UCSD-AML1 (cell line): ENCODE results near the gene RPS2.

Source experiments
- DNase-seq: peaks from one replicate; lab custom pipeline; 2025; ENCODE audit not compliant: unreplicated experiment; lab: John Stamatoyannopoulos, UW

RPS2 gene

DNA sequence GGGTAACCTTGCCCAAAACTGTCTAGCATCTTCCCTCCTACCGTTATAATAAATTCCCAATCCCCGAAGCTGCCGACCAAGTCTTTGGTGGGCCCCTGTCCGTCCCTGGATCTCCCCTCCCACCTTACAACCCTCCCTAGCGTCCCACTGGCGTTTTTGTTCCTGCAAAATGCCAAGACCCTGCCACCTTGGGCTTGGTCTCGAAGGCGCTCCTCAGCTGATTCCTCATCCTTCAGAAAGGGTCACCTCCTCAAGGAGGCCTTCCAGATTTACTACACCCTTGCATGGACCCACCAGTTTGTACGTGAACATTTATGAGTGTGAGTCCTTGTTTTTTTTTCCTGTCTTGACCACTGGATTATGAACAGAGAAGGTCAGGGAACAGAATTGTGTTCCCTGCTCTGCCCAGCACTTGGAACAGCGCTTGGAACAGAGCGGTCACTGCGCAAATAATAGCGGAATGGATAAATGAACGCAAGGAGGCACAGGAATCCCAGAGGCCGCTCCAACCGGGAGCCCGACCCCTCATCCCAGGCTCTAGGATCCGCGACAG is 18.4 kb upstream of the RPS2 start:
- DNase-seq = no peak

- DNase-seq = no peak
Observed at GRCh38 chr16:1982013-1982433, 17.4 kb upstream of the RPS2 start.

DNA sequence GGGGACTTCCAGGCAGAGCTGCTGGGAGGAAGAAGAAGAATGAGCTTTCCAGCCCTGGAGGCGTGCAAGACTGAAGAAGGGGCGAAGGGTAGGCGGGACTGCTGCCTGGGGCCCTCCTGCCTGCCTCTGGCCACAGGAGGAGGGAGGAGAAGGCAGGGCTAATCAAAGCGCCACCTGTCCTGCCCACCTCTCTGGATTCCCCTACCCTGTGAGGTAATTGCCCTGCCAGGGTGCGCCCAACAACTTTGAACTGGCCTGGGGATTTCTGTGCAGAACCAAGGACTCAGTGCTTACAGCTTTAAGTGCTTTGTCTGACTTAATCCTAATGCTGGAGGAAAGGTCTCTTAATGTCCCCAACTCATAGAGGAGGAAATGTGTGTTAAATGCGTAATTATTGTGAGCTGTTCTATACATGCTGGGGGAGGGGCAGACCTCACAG is 16.8 kb upstream of the RPS2 start, which contains the start of gene NOXO1:
TSS of gene NOXO1 (minus strand) at position 72 of the 439 bp plus-strand sequence. CDS start 290 bp downstream, outside the sequence.
- no peak for DNase-seq

DNA sequence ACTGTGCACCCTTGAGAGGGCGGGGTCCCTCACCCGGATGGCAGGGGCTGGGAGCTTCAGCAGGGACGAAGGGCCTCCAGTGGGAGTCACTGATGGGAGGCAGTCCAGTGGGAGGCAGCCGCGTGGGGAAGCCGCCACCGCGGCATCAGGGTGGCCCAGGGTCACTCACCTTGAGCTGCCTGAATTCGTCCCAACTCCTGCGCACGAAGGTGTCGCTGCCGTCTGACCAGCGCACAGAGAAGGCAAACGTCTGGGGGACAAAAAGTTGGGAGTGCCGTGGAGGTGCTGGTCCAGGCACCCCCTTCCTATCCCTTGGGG is 16.1 kb upstream of the RPS2 start:
- no peak for DNase-seq

GRCh38 chr16:1980030-1980769 is 15.6 kb upstream of the RPS2 start:
- DNase-seq = no peak

DNA sequence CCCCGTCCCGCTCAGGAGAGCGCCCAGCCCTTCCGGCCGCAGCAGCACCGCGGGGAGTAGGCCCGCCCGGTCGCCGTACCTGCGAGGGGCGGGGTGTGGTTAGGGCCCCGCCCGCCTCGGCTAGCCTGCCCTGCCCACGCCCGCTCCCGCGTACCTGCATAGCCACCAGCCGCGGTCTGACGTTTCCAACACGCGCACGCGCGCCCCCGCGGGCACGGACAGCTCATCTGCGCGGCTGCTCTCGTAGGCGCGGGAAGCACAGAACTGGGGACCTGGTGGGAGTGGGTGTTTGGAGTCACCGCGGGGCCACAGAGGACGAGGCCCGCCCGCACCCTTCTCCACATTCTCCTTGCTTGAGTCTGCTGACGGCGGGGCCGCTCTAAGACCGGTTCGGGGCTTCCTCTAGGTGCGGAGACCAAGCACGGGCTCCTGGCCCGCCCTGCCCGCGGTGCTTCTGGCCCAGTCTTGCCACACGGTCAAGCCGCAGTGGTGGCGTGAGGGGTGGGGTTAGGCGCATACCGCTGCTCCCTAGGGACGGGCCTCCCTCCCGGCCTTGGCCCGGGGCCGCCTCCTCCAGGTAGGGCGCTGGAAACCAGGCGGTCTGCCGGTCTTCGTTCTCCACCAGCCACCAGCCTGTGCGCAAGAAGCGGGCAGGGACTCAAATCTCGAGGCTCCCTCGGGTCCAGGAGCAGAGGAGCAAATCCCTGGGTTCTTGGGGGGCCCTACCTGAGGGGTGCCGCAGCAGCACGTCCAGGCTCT is 14.8 kb upstream of the RPS2 start:
- no peak for DNase-seq

DNA sequence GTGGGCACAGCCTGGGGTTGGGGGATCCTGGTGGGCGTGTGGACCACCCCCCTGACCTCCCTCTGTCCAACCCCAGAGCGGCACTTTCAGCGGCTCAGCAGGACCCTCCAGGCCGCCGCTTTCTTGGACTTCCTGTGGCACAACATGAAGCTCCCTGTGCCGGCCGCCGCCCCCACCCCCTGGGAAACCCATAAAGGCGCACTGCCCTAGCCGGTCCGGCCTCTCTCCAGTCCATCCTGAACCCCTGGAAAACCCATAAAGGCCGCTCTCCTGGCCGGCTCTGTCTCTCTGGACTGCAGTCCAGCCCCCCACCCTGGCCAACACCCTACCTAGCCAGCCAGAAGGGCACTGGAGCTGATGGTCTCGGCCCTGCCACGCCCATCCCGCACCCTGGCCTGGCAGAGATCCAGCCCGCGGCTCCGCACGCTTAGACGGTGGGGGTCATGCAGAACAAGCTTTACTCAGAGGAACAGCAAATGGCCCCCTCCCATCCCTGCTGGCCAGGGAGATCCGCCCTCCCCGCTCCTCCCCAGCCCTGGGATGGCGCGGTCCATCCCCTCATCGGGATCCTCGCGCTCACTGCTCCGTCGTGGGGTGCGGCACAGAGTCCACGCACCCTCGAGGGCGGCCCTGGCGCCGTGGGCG is 14.0 kb upstream of the RPS2 start:
- DNase-seq = no peak

GRCh38 chr16:1977875-1978268 is 13.2 kb upstream of the RPS2 start:
- DNase-seq = no peak

DNA sequence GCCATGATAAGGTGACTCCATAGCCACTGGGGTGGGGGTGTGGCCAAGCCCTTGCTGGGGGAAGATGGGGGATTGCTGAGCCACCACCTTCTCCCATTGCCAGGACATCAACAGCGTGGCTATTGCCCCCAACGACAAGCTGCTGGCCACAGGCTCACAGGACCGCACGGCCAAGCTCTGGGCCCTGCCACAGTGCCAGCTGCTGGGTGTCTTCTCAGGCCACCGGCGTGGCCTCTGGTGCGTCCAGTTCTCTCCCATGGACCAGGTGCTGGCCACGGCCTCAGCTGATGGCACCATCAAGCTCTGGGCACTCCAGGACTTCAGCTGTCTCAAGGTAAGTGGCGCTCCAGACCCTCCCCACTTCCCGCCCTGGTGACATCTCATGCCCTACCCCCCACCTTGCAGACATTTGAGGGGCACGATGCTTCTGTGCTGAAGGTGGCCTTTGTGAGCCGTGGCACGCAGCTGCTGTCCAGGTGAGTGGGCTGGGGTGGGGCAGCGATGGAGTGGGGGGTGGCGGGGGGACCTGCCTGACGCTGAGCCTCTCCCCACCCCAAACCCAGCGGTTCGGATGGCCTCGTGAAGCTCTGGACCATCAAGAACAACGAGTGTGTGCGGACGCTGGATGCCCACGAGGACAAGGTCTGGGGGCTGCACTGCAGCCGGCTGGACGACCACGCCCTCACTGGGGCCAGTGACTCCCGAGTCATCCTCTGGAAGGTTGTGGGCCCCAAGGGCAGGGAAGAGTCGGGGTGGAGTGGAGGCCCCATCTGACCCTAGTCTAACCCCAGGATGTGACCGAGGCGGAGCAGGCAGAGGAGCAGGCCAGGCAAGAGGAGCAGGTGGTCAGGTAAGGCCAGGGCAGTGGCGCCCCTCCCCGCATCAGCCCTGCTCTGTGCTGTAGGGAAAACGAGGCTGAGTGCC is 12.6 kb upstream of the RPS2 start:
- DNase-seq = no peak

DNA sequence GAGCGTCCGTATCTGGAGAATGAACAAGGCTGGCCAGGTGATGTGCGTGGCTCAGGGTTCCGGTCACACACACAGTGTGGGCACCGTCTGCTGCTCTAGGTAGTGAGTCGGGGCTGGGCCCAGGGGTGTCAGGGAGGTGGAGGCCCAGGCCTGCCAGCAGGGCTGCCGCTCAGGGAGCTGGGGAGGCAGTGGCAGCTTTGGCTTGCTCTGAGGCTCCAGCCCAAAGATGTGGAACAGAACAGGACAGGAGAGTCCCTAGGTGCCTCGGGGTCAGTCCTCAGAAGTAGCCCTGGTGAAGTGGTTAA is 11.5 kb upstream of the RPS2 start:
- no peak for DNase-seq

GRCh38 chr16:1975432-1976215 is 11.0 kb upstream of the RPS2 start:
- DNase-seq = no peak

- DNase-seq = no peak
Observed at GRCh38 chr16:1974157-1975070, 9.8 kb upstream of the RPS2 start.

GRCh38 chr16:1973461-1974156 is 9.0 kb upstream of the RPS2 start:
- DNase-seq = no peak

- no peak for DNase-seq
Observed at GRCh38 chr16:1972490-1972877, 7.9 kb upstream of the RPS2 start.

DNA sequence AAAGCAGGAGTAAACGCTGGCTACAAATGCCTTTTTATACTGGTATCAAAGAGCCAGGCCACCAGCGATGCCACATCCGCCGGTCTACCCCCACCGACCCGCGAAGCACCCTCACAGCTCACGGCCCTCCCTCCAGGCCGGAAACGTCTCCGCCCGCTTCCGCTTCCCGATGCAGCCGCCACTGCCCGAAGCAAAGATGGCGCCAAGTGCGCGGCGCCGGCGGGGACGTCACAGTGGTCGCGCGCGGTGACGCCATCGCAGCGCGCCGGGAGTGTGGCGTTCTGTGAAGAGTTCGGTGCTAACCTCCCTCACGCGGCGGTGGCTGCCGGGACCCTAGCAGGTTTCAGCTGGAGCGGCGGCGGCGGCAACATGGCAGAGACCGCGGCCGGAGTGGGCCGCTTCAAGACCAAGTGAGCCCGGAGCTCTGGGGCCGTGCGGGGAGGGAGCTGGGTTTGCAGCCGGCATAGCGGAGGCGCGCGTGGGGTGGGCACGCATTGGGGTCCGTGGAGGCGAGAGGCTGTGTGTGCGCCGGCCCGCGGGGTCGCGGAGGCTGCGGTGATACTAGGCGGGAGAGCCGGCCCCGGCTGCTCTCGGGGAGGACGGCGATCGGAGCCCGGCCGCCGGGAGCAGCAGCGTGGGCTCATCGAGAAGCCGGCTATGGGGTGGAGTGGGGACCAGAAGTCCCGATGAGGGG is 7.3 kb upstream of the RPS2 start, which contains the start of gene TBL3:
TSS of gene TBL3 (plus strand) at position 258 of the 694 bp plus-strand sequence. CDS start at position 370, 112 bp downstream.
- DNase-seq = peak; percentile 98

GRCh38 chr16:1968146-1968953 is 3.7 kb upstream of the RPS2 start:
- no peak for DNase-seq

GRCh38 chr16:1966460-1966859 is 1.8 kb upstream of the RPS2 start, which contains the start of gene RNF151:
TSS of gene RNF151 (plus strand) at chr16:1966856. CDS start at chr16:1966882, 26 bp downstream.
- DNase-seq = no peak
